Parathyroid adenoma (tissue), 2 donors: ENCODE measurements around the gene ZNF512.

Experiments
- H2AFZ ChIP-seq: fragments of 300-600 bp; sonication (generic); one replicate; pipeline ENCODE4 v1.7.0; 2017; ENCODE audit warnings: antibody characterized with exemption, mild to moderate bottlenecking
- H3K27ac ChIP-seq: fragments of 300-600 bp; sonication (generic); one replicate; pipeline ENCODE4 v1.7.0; 2017
- H3K27me3 ChIP-seq: fragments of 300-600 bp; sonication (generic); one replicate; pipeline ENCODE4 v1.7.0; 2017; ENCODE audit warnings: low read length; ENCODE audit not compliant: control insufficient read depth, insufficient read depth
- H3K36me3 ChIP-seq: fragments of 300-600 bp; sonication (generic); one replicate; pipeline ENCODE4 v1.7.0; 2017; ENCODE audit warnings: low read length; ENCODE audit not compliant: control insufficient read depth, insufficient read depth
- H3K4me1 ChIP-seq: fragments of 300-600 bp; sonication (generic); one replicate; pipeline ENCODE4 v1.7.0; 2017; ENCODE audit warnings: control low read depth
- H3K4me2 ChIP-seq: fragments of 300-600 bp; sonication (generic); one replicate; pipeline ENCODE4 v1.7.0; 2017; ENCODE audit warnings: low read length
- H3K4me3 ChIP-seq: fragments of 300-600 bp; sonication (generic); one replicate; pipeline ENCODE4 v1.7.0; 2017; ENCODE audit warnings: low read depth, low read length
- H3K79me2 ChIP-seq: fragments of 300-600 bp; sonication (generic); one replicate; pipeline ENCODE4 v1.7.0; 2017; ENCODE audit warnings: control low read depth
- H3K9ac ChIP-seq: fragments of 300-600 bp; sonication (generic); one replicate; pipeline ENCODE4 v1.7.0; 2017; ENCODE audit warnings: mild to moderate bottlenecking
- H3K9me3 ChIP-seq: fragments of 300-600 bp; sonication (generic); one replicate; pipeline ENCODE4 v1.7.0; 2017; ENCODE audit warnings: low read length; ENCODE audit not compliant: control insufficient read depth
- TF ChIP-seq, protein P1 (sequence below): fragments of 300-600 bp; sonication (generic); IDR thresholded peaks from one replicate; pipeline ENCODE4 v1.7.0; 2017; ENCODE audit warnings: antibody characterized with exemption, mild to moderate bottlenecking
- donor health status: primary hyperparathyroidism.

ZNF512 gene

DNA sequence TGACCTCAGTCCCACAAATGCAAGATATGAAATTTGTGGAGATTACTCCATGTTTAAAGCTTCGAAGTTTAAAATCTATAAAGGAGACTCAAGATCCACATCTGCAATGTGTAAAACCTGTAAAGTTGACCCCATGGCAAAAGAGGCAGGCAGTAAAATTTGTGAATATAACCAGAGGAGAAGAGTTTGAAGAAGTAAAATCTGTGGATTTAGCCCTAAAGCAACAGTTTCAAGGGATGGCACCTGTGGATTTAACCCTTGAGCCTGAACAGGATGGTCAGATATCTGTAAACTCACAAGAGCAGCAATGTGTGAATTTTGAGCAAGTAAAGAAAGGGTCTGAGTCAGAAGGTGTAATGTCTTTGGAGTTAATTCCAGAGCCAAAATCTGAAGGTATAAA is 11.2 kb upstream of the ZNF512 start:
- Histone ChIP-seq H3K4me1 (peaks cover 13% of the 10 kb centered on the region), H3K36me3 (no peaks in the 10 kb centered on the region), H3K9me3 (no peaks in the 10 kb centered on the region), H3K27me3 (no peaks in the 10 kb centered on the region), H3K79me2 (no peaks in the 10 kb centered on the region), H3K4me3 (no peak overlapping the region), H3K27ac (no peak overlapping the region), H3K4me2 (no peak overlapping the region), H2AFZ (no peak overlapping the region), H3K9ac (no peak overlapping the region)
- TF ChIP-seq, protein P1, sequence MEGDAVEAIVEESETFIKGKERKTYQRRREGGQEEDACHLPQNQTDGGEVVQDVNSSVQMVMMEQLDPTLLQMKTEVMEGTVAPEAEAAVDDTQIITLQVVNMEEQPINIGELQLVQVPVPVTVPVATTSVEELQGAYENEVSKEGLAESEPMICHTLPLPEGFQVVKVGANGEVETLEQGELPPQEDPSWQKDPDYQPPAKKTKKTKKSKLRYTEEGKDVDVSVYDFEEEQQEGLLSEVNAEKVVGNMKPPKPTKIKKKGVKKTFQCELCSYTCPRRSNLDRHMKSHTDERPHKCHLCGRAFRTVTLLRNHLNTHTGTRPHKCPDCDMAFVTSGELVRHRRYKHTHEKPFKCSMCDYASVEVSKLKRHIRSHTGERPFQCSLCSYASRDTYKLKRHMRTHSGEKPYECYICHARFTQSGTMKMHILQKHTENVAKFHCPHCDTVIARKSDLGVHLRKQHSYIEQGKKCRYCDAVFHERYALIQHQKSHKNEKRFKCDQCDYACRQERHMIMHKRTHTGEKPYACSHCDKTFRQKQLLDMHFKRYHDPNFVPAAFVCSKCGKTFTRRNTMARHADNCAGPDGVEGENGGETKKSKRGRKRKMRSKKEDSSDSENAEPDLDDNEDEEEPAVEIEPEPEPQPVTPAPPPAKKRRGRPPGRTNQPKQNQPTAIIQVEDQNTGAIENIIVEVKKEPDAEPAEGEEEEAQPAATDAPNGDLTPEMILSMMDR: no peak

DNA sequence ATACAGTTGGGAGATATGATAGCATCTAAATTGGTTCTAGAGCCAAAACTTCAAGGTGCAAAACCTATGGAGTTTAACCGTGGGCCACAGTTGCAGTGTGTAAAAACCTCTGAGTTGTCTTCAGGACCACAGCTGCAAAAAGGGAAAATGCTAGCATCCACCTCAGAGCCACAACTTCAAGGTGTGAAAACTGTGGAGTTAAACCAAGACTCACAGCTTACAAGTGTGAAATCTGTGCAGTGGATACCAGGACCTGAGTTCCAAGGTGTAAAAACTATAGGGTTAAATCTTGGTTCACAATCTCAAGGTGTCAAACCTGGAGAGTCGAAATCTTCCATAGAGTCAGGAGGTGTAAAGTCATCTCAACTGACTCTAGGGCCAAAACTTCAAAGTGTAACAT is 10.4 kb upstream of the ZNF512 start:
- H3K4me2 ChIP-seq: no peak overlapping the region
- no peaks in the 10 kb centered on the region for H3K9me3 ChIP-seq
- no peaks in the 10 kb centered on the region for H3K27me3 ChIP-seq
- H2AFZ ChIP-seq: no peak overlapping the region
- TF ChIP-seq, protein P1: no peak
- no peaks in the 10 kb centered on the region for H3K36me3 ChIP-seq
- H3K79me2 ChIP-seq: no peaks in the 10 kb centered on the region
- H3K27ac ChIP-seq: no peak overlapping the region
- H3K4me3 ChIP-seq: no peak overlapping the region
- H3K9ac ChIP-seq: no peak overlapping the region
- H3K4me1 ChIP-seq: peaks cover 7% of the 10 kb centered on the region

DNA sequence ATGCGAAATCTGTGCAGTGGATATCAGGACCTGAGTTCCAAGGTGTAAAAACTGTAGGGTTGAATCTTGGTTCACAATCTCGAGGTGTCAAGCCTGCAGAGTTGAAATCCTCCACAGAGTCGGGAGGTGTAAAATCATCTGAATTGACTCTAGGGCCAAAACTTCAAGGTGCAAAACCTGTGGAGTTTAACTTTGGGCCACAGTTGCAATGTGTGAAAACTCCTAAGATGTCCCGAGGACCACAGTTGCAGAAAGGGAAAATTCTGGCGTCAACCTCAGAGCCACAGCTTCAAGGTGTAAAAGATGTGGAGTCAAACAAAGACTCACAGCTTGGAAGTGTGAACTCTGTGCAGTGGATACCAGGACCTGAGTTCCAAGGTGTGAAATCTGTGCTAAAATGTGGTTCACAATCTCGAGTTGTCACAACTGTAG is 9.8 kb upstream of the ZNF512 start:
- no peak overlapping the region for H3K27ac ChIP-seq
- TF ChIP-seq, protein P1: no peak
- H3K36me3 ChIP-seq: no peaks in the 10 kb centered on the region
- no peak overlapping the region for H2AFZ ChIP-seq
- H3K27me3 ChIP-seq: no peaks in the 10 kb centered on the region
- H3K4me2 ChIP-seq: no peak overlapping the region
- no peaks in the 10 kb centered on the region for H3K79me2 ChIP-seq
- no peak overlapping the region for H3K4me3 ChIP-seq
- peaks cover 1% of the 10 kb centered on the region for H3K4me1 ChIP-seq
- H3K9ac ChIP-seq: no peak overlapping the region
- no peaks in the 10 kb centered on the region for H3K9me3 ChIP-seq

DNA sequence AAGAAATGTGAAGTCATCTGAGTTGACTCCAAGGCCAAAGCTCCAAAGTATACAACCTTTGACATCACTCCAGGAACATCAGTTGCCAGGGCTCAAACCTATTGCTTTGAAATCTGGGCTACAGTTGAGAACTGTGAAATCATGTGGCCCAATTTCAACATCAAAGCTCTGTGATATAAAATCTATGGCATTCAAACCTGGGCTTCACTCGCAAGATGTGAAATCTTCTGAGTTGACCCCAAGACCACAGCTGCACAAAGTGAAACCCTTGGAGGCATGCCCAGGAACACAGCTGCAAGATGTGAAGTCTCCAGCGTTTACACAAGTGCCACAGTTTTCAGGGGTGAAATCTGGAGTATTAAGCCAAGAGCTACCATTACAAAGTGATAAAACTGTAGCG is 9.4 kb upstream of the ZNF512 start:
- no peak overlapping the region for H3K9ac ChIP-seq
- no peaks in the 10 kb centered on the region for H3K4me1 ChIP-seq
- no peak overlapping the region for H2AFZ ChIP-seq
- H3K79me2 ChIP-seq: no peaks in the 10 kb centered on the region
- H3K27me3 ChIP-seq: no peaks in the 10 kb centered on the region
- no peak overlapping the region for H3K4me2 ChIP-seq
- no peak overlapping the region for H3K27ac ChIP-seq
- H3K36me3 ChIP-seq: no peaks in the 10 kb centered on the region
- no peaks in the 10 kb centered on the region for H3K9me3 ChIP-seq
- TF ChIP-seq, protein P1: no peak
- H3K4me3 ChIP-seq: no peak overlapping the region

DNA sequence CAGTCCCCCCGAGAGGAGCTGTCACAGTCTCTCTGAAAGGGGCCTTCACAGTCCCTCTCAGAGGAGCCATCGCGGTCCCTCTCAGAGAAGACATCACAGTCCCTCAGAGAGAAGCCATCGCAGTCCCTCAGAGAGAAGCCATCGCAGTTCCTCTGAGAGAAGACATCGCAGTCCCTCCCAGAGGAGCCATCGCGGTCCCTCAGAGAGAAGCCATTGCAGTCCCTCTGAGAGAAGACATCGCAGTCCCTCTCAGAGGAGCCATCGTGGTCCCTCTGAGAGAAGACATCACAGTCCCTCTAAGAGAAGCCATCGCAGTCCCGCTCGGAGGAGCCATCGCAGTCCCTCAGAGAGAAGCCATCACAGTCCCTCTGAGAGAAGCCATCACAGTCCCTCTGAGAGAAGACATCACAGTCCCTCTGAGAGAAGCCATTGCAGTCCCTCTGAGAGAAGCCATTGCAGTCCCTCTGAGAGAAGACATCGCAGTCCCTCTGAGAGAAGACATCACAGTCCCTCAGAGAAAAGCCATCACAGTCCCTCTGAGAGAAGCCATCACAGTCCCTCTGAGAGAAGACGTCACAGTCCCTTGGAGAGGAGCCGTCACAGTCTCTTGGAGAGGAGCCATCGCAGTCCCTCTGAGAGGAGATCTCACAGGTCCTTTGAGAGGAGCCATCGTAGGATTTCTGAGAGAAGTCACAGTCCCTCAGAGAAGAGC is 1.3 kb upstream of the ZNF512 start:
- Histone ChIP-seq H3K9me3 (no peaks in the 10 kb centered on the region), H3K9ac (no peak overlapping the region), H3K79me2 (peaks cover 24% of the 10 kb centered on the region), H2AFZ (peak overlapping the region; percentile 88), H3K36me3 (no peaks in the 10 kb centered on the region), H3K4me2 (no peak overlapping the region), H3K27me3 (no peaks in the 10 kb centered on the region), H3K4me1 (peaks cover 8% of the 10 kb centered on the region), H3K27ac (no peak overlapping the region), H3K4me3 (no peak overlapping the region)
- TF ChIP-seq, protein P1: no peak
